HL-60/S4 treated with phorbol 12-myristate 13-acetate at 8.2 ng/mL for 4 days and 3 days (cell line): ENCODE data around the gene EFEMP2.

Experiments used
- in situ Hi-C: fragments of 300-500 bp; cut with MboI; formaldehyde crosslinking; loops from 2 replicates; pipeline ENCODE4 v1.15.0; 2022; ENCODE audit warnings: low sequenced_read_pairs

EFEMP2 gene

DNA sequence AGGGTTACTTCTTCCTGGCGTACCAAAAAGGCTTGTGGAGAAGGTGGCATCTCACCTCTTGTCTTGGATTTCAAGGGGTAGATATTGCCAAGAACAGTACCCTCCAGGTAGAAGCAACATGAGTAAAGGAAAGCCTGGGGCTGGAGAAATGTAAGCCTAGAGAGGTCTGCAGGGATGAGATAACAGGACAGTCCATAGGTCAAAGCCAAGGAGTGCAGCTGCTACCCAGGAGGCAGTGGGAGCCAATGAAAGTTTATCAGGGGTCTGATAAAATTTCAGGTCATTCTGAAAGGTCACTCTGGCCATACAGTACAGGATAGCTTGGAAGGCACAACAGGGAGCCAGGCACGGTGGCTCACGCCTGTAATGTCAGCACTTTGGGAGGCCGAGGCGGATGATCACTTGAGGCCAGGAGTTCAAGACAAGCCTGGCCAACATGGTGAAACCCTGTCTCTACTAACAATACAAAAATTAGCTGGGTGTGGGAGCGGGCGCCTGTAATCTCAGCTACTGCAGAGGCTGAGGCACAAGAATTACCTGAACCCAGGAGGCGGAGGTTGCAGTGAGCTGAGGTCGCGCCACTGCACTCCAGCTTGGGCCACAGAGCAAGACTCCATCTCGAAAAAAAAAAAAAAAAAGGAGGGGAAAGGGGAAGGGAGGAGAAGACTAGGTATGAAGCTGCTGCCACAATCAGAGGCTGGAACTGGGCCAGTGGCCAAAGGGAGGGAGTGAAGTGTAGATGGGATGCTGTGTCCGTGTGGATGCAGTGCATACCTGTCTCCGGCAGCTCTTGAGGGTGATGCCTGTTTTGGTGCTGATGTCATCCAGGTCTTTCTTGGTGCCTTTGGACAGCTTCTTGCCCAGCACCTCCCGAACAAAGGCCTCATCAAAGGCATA is 14.5 kb upstream of the EFEMP2 start:
- in situ Hi-C loops = loop anchor here (25.0 kb wide), 1 partner anchor 100 kb away; no protein-coding TSS in a partner anchor

GRCh38 chr11:65885808-65886536 is 13.4 kb upstream of the EFEMP2 start:
- in situ Hi-C loops = loop anchor here (25.0 kb wide), 1 partner anchor 101 kb away; no protein-coding TSS in a partner anchor

GRCh38 chr11:65885231-65885630 is 12.6 kb upstream of the EFEMP2 start:
- in situ Hi-C loops = loop anchor here (25.0 kb wide), 1 partner anchor 102 kb away; no protein-coding TSS in a partner anchor

DNA sequence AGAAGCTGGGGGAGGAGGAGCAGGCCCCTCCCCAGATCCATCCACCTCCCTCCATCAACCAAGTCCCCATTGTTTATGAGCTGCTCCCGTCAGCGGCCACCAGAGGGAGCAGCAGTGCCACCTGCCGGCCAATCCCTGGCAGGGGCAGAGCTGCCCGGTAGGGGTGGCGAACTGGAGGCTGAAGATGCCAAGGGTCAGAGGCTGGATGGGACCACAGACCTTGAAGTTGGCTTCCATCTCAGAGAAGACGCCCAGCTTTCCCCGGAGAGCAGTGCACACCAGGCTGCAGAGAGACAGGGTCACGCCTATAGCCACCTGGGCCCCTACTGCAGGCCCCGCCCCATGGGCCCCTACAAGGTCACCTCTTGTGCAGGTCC is 12.1 kb upstream of the EFEMP2 start:
- in situ Hi-C loops = loop anchor here (25.0 kb wide), 1 partner anchor 103 kb away; no protein-coding TSS in a partner anchor

- in situ Hi-C loops = loop anchor here (25.0 kb wide), 1 partner anchor 103 kb away; no protein-coding TSS in a partner anchor
These were observed 11.5 kb upstream of the EFEMP2 start for GRCh38 chr11:65883786-65884715.

GRCh38 chr11:65883058-65883761 is 10.6 kb upstream of the EFEMP2 start:
- in situ Hi-C loops = loop anchor here (25.0 kb wide), 1 partner anchor 104 kb away; no protein-coding TSS in a partner anchor

DNA sequence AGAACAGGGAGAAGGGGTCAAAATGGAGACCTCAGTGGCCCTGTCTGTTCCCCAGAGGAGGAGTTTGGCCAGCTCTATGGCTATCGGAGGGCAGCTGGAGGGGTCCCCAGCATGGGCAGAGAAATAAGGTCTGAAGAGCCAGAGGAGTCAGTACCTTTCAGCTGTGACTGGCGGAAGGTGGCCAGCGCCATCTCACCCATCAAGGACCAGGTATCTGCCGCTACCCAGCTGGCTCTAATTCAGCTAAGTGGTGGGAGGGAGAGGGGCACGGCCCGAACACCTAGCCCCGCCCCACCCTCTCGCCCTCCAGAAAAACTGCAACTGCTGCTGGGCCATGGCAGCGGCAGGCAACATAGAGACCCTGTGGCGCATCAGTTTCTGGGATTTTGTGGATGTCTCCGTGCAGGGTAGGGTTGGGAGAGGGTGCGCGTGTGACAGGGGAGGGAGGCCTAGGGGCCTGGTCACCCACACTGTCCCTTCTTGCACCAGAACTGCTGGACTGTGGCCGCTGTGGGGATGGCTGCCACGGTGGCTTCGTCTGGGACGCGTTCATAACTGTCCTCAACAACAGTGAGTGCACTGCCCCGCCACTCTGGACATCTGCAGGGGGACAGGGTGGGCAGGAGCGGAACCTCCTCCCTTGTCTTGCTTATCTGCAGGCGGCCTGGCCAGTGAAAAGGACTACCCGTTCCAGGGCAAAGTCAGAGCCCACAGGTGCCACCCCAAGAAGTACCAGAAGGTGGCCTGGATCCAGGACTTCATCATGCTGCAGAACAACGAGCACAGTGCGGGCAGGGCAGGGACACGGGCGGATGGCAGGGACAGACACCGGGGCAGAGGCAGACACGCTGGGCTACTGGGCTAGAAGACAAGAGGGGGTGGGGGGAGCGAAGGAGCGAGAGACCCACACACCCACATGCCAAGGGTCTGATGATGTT is 9.8 kb upstream of the EFEMP2 start:
- in situ Hi-C loops = loop anchor here (25.0 kb wide), 1 partner anchor 105 kb away; no protein-coding TSS in a partner anchor

- in situ Hi-C loops = loop anchor here (25.0 kb wide), 1 partner anchor 106 kb away; no protein-coding TSS in a partner anchor
These were observed 8.3 kb upstream of the EFEMP2 start for GRCh38 chr11:65880844-65881421.

- in situ Hi-C loops = loop anchor here (25.0 kb wide), 1 partner anchor 107 kb away; no protein-coding TSS in a partner anchor
These were observed 7.4 kb upstream of the EFEMP2 start for GRCh38 chr11:65880027-65880426.

- in situ Hi-C loops = loop anchor here (25.0 kb wide), 1 partner anchor 108 kb away; no protein-coding TSS in a partner anchor
These were observed 7.0 kb upstream of the EFEMP2 start, which contains the start of gene CTSW for GRCh38 chr11:65879617-65880016. Gene CTSW, plus strand, starts transcription at chr11:65879837. Its CDS starts 18 bp downstream, at chr11:65879855.

GRCh38 chr11:65873318-65874156 is 937 bp upstream of the EFEMP2 start:
- in situ Hi-C loops = no loop called here

DNA sequence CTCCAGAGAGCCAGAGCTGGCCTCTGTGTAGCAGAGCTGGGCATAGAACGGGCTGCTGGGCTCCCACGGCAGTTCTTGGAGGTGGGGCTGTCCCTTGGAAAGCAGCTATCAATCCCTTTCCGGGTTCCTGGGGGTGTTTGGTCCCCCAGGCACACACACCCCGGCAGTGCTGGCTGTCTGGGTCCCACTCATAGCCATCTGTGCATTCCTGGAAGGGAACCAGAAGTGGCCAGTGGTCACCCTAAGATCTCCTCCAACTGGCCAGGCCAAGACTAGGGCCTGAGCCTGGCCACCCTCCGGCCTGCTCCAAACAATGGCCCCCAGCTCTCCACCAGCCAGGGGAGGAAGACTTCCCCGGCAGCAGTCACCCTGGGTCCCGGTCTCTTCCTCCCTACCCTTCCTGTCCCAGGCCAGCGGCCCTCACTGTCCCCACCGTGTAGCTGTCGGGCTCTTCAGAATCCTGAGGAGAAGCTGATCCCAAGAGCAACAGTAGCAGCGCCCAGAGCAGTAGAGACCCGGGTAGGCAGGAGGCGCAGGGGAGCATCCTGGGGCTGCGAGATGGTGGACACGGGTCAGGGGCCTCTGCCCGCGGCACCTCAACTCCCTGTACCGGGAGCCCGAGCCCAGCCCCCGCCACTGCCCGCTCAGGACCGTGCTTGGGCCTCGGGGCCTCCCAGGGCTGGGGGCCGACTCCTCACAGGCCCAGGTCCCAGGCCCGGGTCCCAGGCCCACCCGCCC is 620 bp downstream of the EFEMP2 start:
- in situ Hi-C loops = no loop called here

GRCh38 chr11:65870706-65871681 is 1.6 kb downstream of the EFEMP2 start:
- in situ Hi-C loops = no loop called here

GRCh38 chr11:65870307-65870658 is 2.3 kb downstream of the EFEMP2 start:
- in situ Hi-C loops = no loop called here

DNA sequence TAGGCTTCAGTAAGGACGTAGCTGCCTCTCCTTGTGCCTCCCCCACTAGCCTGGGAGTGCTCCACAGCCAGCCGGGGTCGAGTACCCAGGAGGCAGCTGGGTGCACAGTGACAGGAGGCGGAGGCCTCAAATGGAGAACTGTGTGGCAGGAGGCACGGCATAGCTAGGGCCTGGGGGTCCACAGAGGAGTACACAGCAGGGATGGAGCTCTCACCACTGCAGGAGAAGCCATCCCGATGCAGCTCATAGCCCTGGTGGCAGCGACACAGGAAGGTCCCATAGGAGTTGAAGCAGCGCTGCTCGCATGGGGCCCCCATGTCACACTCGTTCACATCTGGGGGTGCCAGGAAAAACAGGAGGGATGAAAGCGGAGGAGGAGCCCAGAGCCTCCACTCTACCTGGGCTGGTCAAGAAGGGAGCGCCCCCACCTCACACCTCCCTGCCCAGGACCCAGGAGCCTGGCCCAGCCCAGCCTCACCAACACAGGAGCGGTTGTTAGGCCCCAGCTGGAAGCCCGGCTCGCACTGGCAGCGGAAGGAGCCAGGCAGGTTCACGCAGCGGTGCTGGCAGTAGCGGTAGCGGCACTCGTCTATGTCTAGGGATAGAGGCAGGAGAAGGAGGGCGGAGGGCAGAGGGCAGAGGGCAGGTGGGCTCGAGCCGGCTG is 2.8 kb downstream of the EFEMP2 start:
- in situ Hi-C loops = no loop called here
